Measurements from ENCODE around the gene LRRK2.
"Not testable (repeated sequence)": the region's sequence is repeated elsewhere in the genome, so short reads cannot be mapped to it uniquely, and the experiment has no call there.

The LRRK2 gene

DNA sequence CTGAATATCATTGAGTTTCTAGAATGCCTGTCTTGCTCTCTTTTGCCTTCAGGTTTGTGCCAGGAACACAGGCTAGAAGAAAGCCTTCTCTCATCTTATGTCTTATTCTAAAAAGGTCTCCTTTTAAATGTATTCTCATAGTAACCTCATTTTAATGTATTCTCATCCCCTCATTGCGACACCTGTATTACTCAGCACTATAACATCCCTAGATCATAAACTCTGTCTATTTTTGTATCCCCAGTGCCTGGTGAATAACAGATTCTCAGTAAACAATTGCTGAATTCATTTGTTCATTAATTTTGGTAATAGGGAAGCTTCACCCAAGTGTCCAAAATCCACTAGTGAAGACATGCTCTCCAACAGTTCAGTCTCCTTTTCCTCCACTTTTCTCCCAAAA lies 8.8 kb upstream of the LRRK2 start:
- no peak for DNase-seq

DNA sequence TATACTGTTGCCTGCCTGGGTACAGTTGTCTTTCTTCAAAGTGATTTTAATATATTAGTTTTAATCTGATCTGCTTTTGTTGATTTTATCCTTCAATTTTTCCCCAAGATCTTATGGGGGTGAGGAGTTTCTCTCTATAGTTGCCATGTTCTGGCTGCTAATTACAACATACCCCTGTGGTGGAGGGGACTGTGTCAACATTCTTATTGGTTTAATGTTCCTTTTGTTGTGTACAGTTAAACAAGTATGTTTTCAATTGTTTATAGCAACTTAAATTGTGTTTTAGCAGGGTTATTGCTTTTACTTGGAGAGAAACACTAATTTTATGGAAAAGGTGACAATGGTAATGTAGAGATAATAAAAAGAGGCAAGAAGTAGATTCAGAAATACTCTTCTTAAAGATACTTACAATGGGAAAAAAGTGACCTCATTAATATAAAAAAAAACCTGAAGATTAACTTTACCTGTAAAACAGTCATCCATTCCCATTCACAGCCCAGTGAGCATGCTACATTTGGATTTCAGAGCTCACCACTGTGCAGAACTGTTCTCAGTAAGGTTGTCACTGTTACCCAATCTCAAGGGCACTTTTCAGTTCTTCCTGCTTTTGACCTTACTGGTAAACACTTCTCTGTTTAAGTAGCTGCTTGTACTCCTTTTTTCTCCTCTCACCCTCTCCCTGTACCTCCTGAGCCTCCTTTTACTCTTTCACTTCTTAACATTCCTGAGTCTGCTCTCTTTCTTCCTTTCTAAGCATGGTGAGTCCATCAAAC lies 8.1 kb upstream of the LRRK2 start:
- DNase-seq = no peak

- DNase-seq = no peak
Measured at GRCh38 chr12:40219760-40220159, 5.0 kb upstream of the LRRK2 start.

- DNase-seq = no peak
Measured at GRCh38 chr12:40222247-40222646, 2.5 kb upstream of the LRRK2 start.

DNA sequence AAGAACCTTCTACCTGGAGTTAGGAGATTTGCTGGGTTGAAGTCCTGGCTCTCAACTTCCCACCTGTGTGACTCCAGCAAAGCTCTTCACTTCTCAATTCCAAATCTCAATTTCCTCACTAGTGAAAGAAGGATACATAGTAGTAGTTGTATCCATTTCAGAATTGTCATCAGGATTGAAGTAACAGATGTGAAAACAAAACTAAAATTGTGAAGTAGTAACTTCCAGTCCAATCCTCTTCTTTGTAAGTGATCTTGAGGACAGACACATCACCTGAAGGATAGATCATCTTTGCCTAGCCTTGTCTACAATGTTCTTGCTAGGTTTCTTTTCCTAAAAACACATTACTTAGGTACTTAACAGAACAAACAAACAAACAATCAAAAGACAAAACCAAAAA lies 1.2 kb upstream of the LRRK2 start:
- no peak for DNase-seq

GRCh38 chr12:40225337-40225983 lies 663 bp downstream of the LRRK2 start:
- no peak for DNase-seq

DNA sequence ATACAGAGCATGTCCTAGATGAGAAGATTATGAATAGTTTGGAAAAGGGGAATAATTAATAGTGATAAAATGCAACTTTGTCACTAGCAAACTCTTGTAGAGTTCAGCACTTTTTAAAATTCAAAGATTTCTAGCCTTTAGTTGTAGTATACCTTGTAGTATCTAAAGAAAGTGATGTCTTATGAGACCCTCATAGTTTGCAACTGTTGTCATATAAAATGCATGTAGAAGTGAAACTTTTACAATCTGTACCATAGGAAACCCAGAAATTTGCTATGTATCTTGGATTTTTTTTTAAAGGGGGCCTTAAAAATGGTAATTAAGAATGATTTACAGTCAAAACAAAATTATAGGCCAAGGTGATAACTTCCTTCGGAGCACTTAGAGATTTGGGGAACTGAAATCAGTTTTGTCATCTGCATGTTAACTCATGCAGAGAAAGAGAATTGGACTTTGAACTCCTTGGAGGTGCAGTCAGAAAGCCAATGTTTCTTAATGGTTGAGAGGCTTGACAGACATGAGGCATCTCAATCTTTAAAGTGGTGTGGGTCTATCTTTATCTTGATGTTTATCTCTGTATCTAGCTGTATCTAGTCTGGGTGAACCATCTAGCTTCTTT lies 1.3 kb downstream of the LRRK2 start:
- DNase-seq = no peak

DNA sequence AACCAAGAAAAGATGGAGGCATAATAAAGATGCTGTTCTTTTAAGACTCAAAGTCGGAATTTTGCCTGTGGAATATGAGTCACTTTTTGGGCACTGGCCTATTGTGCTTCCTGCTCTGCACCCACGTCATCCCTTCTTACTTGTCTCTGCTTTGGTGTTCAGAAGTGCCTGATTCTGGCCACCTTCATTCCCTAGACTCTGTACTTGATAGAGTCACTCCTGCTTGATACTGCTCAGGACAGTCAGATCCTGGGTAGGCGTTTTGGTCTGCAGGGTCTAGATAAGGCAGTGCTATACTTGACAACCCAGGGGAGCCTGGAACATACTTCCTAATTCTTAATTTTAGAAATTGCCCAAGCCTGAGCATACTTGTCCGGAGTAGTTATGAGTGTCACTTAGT lies 1.9 kb downstream of the LRRK2 start:
- DNase-seq = no peak

DNA sequence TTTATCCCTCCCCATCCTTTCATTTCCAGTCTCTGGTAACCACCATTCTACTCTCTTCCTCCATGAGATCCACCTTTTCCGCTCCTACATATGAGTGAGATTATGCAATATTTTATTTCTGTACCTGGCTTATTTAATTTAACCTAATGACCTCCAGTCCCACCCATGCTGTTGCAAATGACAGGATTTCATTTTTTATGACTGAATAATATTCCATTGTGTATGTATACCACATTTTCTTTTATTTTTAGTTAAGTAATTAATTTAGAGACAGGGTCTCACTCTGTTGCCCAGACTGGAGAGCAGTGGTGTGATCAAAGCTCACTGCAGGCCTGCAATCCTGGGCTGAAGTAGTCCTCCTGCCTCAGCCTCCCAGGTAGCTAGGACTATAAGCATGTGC lies 2.6 kb downstream of the LRRK2 start:
- no peak for DNase-seq

DNA sequence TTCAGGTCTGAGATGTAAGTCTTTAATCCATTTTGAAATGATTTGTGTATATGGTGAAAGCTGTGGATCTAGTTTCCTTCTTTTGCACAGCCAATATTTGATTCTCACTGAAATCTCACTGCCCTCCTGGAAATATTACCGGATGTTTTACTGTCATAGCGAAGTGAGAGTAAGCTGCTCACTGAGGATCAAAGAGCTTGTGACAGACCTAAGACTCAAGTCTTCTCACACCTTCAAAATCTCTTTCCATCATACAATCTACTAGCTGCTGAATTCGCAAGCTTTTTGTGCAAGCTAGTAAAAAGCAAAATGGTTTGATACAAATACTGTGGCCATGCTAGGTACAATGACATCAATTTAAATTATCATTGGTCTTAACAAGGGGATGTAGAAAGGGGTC lies 3.9 kb downstream of the LRRK2 start:
- no peak for DNase-seq

DNA sequence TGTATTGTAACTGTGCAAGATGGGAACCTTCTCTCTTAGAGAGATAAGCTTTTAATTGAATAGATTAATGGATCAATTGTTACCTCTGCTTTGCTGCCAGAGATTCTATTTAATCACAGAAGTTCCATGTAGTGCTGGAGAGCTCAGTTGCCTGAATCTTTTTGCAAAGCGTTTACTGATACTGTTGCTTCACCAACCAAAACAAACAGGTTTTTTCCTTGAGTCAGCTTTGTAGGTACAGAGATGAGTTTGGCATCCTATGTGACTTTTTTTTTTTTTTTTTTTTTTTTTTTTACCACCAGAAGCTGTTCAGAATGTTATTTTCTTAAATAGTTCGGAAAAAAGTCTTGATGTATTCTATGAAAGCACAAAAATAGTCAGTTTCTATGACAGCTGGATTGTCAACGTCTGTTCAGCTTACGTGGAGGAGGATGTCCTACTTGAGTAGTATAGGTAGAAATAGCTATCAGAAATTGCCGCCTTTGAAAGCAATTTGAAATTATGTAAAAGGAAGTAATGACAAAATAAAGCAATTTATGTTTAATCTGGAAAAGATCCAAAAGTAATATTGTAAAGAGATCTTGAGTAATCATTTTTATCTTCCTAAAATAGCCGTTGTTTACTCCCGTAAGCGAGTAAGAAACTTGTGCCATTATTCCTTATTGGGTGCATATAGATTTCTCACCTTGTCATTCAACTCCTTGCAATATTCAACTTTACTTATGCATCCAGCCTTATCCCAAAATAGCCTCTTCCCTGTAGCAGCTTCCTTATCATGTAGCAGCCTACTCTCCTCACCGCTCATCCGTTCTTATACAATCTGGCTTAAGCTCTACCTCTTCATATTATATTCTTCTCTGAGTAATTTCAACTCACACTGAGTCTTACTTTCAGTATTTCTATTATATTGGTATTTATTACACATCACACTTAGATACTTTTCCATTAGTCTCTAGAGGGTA lies 5.2 kb downstream of the LRRK2 start:
- DNase-seq = no peak

GRCh38 chr12:40232602-40233001 lies 7.8 kb downstream of the LRRK2 start:
- no peak for DNase-seq

DNA sequence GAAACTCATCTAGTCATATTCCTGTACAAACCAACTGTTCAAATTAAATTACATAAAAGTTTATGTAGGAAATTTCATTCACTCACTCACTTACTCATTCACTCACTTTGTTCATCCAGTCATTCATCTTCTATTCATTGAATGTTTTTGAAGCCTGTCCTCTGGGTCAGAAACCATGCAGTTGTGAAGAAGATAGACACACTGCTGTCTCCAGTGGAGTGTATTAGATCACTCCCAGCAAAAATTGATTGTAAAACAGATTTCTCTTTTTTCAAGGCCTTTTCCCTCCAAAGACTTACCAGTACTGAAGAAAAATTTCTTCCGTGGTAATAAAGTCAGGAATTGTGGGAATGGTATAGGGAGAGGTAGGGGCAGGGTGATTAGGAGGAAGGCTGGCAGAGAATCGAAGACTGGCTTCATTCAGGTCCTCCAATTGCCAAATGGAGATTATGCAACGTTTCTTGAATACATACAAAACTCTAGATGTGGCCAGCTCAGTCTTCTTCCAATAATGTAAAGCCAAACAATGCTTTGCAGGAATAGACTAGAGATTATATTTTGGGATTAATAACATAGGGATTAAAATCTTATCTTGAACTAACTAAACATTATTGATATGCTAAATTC lies 9.1 kb downstream of the LRRK2 start:
- DNase-seq = no peak

- no peak for DNase-seq
Measured at GRCh38 chr12:40236357-40236850, 11.6 kb downstream of the LRRK2 start.

DNA sequence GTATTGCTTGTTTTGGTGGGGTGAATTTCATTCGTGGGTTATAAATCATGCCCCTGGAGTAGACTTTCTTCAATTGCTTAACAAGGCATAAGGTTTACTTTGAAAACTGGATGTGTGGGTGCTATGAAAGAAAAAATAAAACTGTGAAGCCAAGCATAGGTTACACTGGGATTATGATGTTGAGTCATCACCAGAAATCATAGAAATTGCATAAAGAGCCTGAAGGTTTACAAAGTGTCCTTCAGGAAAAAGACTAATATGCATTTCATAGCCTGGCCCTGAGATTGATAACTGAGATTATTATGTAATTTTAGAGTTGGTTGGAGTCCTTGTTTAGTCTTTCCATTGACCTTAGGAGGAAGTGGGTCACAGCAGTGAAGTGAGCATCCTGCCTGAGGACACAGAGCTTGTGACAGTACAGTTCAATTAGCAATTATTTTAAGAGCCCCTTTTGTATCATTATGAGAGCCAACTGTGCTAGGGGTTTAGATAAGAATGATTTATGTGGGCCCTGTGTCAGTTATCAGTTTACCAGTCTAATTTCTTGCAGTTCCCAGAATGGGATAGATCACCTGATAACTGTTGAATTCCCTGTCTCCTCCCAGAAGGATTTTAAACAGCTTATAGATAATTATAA lies 13.6 kb downstream of the LRRK2 start:
- DNase-seq = no peak

DNA sequence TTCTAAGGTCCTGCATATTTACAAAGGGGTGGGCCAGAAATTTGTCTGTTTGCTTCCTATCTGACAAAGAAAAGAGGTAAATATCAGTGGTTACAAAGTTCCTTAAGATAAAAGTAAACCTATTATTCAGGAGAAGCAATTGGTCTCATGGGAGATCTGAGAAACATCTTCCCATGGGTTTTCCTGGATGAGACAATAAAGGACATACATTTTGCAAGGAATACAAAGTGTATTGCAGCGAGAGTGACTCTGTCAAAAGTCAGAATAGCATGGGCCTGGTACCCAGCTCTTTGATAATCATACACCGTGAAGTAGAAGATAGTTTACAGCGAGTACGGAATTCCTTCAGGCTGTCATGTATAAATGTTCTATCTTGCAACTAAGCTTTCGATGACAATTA lies 14.2 kb downstream of the LRRK2 start:
- DNase-seq = no peak

DNA sequence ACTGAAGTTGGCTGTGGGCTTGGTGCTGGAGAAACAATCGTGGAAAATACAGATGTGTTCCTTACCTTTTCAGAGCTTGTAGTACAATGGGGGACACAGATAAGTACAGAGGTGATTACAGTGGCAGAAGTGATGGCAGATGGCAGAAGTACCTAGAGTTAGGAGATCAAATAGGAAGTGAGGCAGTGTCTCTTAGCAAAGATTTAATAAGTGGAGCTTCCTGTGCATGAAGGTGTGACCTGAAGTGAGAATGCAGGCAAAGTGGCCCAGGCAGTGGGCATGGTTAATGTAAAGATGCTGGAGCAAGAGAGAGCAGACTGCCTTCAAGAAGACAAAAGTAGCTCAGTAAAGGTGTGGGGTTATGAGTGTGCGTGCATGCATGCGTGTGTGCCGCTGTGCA lies 16.0 kb downstream of the LRRK2 start:
- DNase-seq = no peak

GRCh38 chr12:40241741-40242140 lies 16.9 kb downstream of the LRRK2 start:
- no peak for DNase-seq

DNA sequence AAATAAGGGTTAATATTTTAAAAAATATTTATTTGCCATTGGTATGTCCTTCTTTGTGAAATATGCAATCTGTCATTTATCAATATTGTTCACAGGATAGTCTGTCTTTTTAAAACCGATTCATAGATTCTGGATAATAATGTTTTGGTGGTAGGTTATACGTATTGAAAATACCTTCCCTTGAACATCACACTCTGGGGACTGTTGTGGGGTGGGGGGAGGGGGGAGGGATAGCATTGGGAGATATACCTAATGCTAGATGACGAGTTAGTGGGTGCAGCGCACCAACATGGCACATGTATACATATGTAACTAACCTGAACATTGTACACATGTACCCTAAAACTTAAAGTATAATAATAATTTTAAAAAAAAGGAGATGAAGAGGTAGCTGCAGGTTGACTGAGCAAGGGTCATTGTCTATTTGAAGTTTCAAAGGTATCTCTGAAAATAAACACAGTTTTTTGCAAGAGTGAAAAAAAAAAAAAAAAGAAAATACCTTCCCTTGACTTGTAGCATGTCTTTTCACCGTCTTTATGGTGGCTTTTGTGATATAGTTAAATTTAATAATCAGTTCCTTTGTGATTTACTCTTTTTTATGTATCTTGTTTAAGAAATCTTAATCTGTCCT lies 19.8 kb downstream of the LRRK2 start:
- not testable (repeated sequence) for DNase-seq

DNA sequence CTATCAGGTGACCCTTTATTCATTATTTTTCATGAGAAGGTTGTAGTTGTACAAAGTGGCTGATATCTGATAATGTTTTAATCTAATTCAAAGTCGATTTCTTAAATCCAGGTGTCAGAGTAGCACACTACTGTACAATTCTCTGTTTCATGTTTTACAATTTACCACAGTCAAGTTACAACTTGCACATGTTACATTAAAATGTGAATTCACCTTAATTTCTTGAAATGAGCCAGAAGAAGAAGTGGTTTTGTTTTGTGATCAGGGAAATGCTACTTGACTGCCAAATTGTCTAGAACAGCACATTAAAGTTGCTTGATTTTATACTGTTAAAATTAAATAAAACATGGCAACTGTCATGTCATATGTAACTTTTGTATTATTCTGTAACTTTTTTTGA lies 23.2 kb downstream of the LRRK2 start:
- DNase-seq = no peak

DNA sequence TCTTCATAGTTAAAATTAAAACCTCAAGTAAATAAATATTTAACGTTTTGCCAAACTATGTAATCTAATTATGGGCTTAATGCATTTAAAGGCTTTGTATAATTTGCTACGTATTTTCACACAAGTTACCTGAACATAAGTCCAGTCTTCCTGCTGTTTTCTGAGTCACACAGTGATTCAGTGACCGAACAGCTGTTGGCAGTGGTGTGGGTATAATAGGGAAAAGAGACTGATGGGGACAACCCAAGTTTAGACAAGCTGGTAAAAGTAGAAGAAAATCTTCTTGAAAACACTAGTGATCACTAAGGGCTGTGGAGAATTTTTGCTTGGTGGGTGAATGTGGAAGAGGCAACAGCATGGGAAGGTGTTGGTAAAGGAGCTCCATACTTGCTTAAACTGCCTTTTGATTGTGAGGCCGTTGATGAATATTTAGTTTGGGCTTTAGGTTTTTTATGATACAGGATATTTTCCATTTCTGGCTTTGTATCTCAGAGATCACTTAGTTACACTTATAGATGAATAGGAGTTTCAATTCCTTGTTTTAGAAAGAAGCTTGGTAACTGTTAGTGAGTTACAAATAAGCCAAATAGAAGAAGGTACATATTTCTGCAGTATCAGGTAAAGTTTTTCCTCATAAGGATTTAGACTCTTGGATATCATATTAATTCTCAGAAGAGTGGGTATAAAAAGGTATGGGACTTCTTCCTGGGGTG lies 23.9 kb downstream of the LRRK2 start:
- DNase-seq = no peak
